HG02798 (cell line): ENCODE results near the gene FNBP1L.

Experiments
- ATAC-seq: cut with Tn5 transposase; IDR thresholded peaks from one replicate; pipeline ENCODE4 v1.9.1; 2021; ENCODE audit warnings: mild to moderate bottlenecking; ENCODE audit not compliant: unreplicated experiment, poor library complexity

Gene FNBP1L

DNA sequence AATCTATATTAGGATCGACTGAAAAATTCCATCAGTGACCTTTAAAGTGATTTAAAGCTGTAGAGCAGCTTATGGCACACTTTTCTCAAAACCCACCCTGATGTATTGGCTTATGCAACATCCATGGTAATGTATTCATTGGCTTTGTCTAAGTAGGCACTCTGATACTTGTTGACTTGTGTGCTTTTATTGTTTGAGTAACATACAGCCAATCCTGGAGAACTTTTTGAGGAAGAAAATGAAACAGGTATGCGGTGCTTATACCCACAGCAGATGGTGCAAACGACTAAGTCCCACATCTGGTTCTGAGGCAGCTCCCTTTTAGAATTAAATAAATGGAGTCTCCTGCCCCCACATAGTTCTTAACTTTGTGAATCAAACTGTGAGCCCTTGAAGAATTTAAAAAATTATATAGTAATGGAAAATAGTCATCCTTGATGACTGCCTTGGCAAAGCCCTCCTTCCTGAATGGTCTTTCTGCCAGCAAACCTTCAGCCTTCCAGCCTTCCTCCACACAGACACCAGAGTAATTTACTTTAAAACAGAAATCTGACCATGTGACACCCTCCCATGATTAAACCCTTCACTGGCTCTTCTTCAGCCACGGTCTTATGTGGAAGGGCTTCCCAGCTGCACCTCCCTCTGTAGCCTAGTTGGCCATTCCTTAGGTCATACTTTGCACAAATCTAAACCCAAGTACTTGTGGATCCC lies 117.7 kb downstream of the FNBP1L start:
- no peak for ATAC-seq

DNA sequence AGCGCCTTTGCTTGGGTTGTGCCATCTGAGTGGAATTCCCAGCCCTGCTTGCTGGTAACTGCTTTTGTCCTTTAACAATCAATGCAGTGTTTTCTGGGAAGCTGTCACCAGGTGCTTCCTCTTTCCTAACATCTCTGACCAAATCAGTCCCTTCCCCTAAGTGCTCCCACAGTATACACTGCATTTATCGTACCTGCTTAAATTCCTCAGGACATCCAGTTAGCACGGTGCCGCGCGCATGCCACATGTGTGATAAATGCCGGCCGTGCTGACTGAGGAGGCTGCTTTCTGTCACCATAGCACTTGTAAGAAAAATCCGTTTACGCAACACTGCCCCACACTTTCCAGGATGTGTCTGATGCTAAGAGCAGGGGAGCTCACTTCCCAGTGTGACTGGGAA lies 118.3 kb downstream of the FNBP1L start:
- ATAC-seq = no peak

- ATAC-seq = no peak
Observed at GRCh38 chr1:93567255-93567918, 119.5 kb downstream of the FNBP1L start.

DNA sequence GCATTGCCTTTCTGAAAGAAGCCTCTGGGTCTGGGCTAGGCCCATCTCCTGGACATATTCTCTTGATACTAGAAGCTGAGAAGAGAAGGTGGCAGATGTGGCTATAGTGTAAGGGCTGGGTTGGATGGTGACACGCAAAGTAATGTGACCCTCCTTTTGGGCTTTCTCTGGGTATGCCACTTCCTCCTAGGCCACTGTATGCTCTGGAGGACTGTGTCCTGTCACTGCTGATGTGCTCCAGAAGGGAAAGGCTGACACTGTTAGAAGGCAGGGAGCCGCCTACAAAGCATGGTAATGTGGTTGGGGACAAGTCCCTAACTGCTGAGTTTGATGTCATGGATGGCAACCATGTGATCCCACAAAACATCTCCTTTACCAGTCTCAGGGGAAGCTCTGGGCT lies 121.6 kb downstream of the FNBP1L start:
- no peak for ATAC-seq

DNA sequence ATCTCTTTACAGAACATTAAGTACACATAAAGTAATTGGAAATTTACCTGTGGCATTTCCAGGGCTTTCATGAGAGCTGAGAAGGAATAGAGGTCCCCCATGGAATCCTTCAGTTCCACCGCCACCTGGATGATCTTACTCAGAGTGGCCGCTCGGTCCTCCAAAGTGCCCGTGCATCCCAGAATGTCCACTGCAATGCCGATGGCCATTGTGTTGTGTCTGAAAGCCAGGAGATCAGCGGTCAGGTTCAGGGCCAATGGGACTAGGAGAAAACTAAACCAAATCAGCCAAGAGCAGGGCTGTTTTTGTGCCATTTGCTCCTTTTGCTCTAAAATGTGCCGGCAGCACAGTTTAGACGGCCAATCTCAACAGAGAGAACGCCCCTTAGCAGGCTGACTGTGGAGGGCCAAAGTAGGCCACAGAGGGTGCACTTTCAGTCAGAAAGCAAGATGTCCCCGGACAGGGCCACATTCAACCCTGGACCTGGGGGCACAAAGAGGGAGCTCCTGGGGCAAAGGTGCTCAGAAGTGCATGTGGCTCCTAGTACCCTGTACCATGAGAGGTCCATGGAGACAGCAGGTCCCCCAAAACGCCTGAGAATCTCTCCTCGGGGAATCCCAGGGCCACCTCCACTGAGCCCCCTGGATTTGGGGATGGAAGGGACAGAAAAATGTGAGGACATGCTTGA lies 123.8 kb downstream of the FNBP1L start:
- no peak for ATAC-seq

DNA sequence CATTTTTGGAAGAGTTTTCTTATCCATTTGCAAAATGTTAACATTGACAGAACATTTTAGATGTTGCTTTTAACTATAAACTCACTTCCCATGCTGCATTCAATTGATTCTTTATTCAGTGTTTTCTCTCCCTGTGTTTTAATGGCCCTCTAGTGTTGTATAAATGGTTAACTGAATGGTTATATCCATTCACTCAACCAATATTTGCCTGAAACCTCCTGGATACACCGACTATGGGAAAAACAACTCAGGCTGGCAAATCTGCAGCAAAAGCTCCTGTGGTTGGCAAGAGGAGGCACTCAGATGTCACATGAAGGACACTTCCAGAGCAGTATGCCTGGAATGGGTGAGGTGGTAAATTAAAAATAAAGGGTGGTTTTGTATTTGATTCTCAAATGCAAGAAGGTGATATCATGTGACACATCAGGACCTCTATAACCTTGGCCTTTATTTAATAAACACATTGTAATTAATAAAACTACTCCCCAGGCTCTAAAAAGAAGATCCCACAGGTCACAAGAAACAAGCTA lies 126.1 kb downstream of the FNBP1L start:
- ATAC-seq = no peak

GRCh38 chr1:93574511-93574910 lies 126.6 kb downstream of the FNBP1L start:
- ATAC-seq = no peak

DNA sequence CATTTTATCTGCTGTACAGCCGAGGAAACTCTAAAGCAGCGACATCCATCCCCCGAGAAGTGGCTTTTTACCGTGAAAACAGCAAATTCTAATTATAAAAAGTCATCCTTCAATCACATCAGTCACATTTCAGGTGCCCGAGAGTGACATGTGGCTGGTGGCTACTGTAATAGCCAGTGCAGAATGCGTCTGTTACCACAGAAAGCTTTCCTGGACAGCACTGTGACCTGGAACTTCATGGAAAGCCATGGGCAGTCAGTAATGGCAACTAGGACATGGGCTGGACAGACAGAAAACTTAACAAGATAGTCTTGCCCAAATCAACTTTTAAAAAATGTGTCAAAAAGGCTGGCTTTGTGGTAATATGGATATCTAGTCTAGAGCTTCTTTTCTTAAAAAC lies 127.1 kb downstream of the FNBP1L start:
- ATAC-seq = no peak

DNA sequence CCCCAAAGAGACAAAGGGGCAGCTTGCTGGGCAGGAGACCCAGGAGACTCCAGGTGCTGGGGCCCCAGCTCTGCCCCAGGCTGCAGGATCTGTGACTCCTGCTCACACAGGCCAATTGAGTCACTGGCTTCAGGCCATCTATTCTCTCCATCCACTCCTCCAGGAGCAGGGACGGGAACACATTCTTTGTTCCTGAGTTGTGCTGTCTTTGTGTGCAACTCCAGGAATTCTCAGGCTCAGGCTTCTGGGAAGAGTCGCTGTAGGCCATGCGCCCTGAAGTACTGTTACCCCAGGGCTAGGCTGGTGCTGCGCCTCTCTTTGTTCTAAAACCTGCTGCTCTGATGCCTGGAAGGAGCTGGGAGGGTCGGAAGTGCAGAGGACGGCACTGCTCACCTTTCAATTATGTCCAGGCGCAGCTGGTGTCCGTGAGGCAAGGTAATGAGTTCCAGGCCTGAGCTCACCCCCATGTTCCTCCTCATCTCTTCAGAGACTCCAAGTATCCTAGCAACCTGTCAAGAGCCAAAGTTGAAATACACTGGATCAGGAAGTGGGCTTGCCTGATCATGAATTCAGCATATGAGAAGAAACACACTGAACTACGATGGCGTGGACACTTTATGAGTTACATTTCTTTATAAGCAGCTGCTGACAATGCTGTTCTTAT lies 127.8 kb downstream of the FNBP1L start:
- ATAC-seq = no peak

- no peak for ATAC-seq
Observed at GRCh38 chr1:93576346-93576745, 128.4 kb downstream of the FNBP1L start.

GRCh38 chr1:93576746-93577145 lies 128.8 kb downstream of the FNBP1L start:
- ATAC-seq = no peak

DNA sequence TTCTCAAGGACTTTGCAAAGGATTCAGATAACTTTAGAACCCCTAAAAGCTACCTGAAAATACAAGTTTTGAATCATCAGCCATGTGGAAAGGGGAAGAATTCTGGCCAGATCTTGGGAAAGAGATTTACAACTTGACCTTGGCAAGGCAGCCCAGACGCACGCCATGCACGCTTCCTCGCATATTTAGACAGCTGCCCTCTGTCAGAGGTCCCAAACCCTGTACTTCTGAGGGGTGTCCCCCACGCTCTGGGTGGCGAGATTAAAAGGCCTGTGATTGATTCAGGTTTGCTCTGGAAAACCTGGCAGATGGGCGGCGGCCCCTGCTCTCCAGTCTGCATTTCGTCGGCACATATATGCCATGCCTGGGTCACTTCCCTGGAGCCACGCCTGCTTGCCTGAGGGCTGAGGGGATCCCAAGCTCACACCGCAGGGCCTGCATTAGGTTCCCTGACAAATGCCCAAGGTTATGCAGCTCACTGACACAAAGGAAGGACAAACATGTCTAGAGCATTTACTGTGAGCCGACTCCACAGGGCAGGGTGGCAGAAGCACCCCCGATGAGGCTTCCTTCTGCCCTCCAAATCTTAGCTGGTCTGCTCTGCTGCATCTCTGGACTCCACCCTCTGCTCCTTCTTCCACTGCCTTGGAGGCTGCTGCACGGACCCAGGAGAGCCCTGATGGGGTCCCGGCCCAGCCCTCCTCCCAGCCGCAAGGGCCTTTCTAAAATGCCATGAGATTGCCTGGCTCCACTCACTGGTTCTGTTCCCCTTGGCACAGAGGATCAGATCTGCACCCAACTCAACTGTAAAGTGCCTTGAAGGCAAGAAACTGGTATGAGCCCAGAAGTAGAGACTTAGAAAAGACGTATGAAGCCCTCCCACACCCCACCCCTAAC lies 129.9 kb downstream of the FNBP1L start:
- no peak for ATAC-seq

DNA sequence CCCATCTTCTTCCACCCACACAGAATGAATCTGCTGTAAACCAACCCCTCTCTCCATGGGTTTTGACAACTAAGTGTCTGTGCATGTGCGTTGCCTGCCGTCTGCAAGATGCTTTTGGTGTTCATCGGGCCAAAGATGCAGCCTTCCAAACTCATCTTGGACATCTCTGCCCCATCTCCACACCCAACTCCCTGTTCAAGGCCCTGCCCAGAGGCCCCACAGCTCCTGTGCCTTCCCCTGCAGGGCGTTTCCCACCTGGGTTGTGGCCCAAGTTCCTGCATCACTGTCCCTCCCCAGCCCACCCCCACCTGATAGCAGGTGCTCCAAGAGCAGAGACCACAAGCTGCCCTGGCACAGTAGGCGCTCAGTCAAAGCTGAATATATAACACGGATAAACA lies 130.5 kb downstream of the FNBP1L start:
- no peak for ATAC-seq

DNA sequence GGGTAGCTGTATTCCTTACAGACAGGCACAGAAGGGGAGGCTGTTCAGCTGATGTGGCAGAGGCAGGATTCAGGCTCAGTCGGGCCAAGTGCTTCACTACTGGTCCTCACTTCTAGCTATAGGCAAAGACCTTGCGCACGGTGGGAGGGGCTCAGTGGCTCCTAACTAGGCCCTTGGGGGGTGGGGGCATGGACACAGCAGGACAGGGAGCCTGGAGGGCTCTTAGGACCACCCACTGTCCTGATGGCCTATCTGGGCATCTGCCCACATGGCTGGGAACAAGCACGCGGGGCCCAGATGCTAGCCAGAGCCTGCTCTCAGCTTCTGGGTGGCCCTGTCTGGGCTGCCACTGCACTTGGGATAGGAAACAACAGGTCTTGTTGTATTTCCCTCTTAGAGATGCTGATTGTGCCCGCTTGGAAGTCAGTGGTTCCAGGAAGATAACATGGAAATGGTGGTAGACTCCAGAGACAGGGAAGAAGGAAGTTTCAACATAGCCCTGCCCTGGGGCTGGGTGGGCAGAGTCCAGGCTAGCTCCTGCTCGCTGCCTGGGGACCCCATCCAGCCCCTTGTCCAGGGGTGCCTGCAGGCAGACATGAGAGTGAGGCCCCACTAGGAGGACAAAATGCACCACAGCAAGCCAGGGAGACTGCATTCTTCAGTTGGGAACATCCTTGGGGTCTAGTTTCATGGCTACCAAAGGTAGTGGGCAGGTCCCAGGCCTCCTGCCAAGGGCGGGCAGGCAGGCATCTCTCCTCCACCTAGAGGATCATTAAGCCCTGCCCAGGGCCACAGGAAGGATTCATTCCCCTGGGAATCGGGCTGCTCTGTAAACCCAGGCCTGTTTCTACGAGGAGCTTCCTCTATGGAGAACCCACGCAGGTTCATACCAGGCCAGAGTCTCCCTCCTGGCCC lies 131.2 kb downstream of the FNBP1L start:
- no peak for ATAC-seq

GRCh38 chr1:93579891-93580290 lies 132.0 kb downstream of the FNBP1L start:
- no peak for ATAC-seq

DNA sequence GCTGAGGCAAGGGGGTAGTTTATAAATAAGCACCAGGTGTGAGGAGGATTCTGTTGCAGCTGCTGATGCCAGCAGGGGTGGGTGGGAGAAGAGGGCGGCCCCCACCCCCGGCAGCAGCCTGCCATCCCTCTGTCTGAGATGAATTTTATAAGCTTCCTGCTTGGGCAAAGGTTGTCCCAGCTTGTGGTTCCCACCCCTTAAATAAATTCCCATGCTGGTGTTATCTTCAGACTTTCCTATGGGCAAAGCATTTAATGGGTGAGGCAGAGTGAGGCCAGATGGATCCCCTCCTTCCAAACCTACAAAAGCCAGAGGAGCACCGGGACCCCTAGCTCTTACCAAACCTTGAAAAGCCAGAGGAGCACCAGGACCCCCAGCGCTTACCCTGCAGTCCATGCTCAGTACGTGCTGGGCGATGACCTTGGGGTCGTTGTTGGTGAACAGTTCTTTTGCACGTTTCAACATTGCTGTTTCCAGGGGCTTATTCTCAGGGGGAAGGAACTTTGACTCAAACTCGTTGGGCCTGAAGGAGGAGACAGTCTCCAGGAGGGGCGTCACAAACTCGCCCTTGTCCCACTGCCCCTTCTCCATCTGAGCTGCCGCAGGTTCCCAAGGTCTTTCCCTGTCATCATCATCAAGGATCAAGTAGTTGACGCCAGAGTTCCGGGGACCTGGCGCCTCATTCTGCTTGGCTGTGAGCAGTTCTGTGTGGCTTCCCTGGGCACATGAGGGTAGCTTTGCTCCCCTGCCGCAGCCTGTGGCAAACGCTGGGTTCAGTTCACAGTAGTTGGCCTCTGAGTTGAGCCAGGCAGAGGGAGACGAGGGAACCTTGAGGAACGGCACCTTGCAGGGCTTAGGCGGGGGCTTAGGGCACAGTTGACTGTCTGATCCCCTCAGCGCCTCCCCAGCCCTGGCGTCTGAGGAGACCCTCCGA lies 134.3 kb downstream of the FNBP1L start:
- no peak for ATAC-seq

GRCh38 chr1:93584261-93585003 lies 136.5 kb downstream of the FNBP1L start:
- no peak for ATAC-seq
